NCI-H69 (cell line): Measurements from ENCODE around the gene CDKN2AIP.
A peak's percentile ranks its signal among the peaks of the same experiment; 100 is the strongest.

Experiments used
- DNase-seq: peaks from one replicate; lab custom pipeline; 2025; lab: John Stamatoyannopoulos, UW

CDKN2AIP gene, protein sequence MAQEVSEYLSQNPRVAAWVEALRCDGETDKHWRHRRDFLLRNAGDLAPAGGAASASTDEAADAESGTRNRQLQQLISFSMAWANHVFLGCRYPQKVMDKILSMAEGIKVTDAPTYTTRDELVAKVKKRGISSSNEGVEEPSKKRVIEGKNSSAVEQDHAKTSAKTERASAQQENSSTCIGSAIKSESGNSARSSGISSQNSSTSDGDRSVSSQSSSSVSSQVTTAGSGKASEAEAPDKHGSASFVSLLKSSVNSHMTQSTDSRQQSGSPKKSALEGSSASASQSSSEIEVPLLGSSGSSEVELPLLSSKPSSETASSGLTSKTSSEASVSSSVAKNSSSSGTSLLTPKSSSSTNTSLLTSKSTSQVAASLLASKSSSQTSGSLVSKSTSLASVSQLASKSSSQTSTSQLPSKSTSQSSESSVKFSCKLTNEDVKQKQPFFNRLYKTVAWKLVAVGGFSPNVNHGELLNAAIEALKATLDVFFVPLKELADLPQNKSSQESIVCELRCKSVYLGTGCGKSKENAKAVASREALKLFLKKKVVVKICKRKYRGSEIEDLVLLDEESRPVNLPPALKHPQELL

DNA sequence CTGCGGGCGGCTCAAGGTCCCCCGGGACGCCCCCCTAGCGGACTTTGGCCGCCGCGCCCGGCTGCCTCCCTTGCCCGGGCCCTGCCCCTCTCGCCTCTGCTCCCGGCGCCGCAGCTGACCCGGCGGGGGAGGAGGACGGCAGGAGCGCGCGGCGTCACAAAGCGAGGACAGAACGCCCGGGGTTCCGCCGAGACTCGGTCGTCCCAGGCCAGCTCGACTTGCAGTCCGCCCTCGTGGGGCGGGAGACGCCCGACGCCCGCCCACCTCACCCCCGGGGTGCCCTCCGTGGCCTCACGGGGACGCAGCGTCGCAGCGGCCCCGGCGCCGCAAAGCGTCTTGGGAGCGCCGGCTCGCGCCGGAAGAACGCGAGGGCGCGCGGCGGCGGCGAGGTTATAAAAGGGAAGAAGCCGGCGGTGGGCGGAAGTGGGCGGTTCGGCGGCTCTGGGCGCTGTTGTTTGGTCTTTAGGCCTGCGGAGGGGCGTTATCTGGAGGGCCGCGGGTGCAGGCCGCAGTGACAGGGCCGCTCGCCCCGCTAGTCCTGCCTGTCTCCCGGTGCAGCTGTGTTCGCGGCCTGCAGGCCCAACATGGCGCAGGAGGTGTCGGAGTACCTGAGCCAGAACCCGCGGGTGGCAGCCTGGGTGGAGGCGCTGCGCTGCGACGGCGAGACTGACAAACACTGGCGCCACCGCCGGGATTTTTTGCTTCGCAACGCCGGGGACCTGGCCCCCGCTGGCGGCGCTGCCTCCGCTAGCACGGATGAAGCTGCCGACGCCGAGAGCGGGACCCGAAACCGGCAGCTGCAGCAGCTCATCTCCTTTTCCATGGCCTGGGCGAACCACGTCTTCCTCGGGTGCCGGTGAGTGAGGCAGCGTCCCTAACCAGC, at the start of gene CDKN2AIP:
Gene CDKN2AIP, plus strand, starts transcription at position 423 of the 883 bp plus-strand sequence. Its CDS starts 162 bp downstream, at position 585.
- DNase-seq, result peak; percentile 95

DNA sequence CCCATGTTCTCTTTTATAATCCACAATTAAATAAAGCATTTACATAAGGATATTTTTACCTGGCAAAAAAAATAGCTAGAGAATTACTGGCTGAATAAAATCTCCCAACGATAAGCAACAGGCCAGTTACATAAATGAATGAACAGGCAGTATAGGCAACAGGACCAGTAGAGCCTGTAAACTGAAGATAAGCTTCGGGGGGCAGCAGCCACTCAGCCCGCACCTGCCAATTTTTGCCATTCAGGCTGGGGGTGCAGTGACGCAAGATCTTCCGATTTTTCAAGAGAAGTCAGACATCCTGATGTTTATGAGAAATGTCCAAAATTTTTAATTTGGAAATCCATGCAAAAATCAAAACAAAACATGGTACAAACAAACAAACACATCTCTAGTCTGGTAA, 49.0 kb upstream of the CDKN2AIP start:
- DNase-seq, result no peak

DNA sequence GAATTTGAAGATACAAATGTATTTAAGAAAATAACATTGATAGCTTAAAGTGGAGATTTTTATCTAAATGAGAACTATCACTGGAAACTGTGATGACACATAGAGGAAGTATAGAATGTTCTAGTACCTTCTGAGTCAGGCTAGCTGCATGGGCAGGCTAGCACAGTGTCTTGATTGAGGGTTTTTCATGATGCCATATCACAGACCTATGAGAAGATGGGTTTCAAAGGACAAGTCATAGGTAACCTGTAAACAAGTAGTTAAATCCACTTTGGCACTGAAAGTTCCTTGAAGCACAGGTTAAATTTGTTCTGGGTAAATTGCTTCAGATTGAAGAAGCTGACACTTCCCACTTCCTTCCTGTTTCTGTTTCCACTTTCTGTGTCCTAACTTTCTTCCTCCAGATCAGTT, 48.2 kb upstream of the CDKN2AIP start:
- no peak for DNase-seq

DNA sequence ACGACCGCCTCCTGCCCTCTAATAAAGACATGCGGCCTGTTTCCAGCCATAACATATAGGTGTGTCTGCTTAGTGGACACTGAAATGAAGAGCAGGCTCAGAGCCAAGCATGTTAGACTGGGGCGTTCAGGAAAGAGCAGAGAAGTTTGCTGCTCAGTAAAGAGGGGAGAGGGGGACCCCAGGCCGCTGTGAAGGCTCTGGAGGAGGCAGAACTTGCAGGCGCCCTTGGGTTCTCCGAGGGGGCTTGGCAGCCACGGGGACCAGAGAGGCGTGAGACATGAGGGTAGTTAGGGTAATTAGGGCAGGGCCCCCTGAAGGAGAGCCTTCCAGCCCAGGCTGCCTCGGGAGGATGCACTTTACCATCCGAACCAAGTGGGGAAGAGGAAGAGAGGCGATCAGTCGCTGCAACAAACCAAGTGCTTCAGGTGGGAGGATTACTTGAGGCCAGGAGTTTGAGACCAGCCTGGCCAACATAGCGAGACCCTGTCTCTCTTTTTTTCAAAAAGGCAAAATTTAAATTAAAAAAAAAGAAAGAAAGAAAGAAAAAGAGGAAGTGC, 46.6 kb upstream of the CDKN2AIP start:
- DNase-seq, result peak; percentile 14

DNA sequence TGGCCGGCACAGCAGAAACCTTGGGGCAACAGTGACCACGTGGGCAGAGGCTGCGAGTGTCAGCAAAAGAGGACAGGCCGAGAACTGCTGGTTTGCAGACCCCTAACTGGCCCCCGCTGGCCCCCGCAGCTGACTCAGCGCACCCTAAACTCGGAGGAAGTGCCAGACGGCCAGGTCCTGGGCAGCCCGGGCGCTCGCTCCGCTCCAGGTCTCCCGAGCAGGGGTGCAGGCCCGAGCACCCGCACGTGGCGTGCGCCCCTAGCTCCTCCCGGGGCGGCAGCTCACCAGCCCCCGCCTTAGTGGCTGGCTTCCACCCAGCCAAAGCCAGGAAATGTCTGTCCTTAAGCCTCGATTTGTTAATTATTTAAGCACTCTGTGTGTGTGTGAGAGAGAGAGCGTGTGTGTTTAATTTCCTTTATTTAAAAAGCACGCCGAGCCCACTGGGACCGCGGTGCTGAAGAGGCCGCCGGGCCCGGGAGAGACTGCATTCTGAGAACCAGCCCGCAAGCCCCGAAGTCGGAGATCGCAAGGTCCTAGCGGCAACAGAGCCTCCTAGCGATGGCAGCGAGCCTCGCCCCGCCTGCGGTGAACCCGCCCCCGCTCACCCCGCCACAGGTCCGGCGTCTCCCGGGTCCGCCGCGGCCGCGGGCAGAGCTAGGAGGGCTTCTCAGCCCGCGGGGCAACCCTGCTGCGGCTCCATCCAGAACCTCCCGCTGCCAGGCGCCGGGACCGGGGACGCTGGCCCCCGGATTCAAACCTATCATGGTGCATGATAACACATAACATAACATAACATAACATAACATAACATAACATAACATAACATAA, 45.9 kb upstream of the CDKN2AIP start:
- peak; percentile 78 for DNase-seq

DNA sequence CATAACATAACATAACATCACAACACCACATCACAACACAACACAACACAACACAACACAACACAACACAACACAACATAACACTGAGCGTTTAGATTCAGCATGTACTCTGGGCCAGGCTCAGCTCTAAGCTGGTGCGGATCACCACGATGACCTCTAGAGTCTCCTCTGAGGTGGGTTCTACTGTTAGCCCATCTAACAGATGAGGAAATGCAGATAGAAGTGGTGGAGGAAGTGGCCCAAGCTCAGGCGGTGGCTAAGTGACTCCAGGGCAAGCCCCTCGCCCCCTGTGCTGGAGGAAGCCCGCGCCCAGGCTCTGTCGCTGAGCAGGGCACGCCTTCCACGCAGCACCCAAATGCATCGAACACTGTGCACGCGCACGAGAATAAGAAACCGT, 45.3 kb upstream of the CDKN2AIP start:
- no peak for DNase-seq

DNA sequence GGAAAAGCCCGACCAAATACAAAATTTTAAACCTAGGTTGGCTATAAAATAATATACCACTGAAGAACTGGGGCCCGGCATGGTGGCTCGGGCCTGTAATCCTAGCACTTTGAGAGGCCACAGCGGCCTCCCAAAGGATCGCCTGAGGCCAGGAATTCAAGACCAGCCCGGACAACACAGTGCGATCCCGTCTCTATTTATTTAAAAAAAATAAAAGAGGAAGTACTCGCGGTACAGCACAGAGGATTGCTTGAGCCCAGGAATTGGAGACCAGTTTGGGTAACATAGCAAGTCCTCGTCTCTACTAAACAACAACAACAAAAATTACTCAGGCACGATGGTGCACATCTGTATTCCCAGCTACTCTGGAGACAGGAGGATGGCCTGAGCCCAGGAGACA, 44.8 kb upstream of the CDKN2AIP start:
- DNase-seq, result no peak

DNA sequence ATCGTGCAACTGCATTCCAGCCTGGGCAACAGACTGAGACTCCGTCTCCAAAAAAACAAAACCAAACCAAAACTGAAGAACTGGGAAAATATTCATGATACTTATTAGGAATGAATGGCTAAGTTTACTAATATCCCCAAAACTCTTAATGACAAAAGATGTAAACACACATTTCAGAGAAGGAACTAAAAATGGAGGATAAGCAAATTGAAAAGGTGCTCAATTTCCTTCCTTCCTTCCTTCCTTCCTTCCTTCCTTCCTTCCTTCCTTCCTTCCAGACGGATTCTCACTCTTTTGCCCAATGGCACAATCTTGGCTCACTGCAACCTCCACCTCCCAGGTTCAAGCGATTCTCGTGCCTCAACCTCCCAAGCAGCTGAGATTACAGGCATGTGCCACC, 44.4 kb upstream of the CDKN2AIP start:
- DNase-seq, result no peak

DNA sequence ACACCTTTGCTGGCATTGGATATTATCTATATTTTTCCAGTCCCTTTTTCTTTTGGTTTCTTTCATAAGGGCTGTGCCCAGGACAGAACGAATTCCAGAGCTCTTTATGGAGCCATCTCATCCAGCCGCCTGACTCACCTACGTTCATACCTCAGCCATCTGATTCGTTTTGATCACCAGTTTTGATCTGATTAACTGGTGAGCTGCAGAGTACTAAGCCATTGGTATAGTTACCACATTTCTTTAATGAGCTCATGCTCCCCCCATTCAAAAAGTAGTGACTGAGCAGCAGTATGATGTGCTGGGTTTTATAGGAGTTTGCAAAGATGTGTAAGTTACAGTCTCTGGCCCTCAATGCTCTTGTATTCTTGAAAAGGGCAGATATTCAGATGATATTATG, 43.0 kb upstream of the CDKN2AIP start:
- DNase-seq, result no peak

DNA sequence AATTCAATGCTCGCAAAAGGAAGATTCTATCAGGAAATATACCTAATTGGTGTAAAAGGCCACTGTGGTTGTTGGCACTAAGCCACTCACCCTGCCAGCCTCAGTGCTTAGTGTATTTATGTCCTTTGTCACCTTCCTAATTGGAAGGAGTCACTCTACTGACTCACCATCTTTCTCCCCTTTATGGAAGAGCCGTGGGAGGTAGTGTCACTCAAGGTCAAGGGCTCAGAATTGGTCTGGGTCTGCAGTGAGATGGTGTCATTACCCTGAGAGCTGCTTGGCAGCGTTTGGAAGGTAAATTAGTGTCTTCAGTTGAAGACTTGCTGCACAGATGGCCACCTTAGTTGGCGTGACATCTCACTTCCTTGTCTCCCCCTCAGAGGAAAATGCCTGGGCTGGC, 41.7 kb upstream of the CDKN2AIP start:
- peak; percentile 79 for DNase-seq

DNA sequence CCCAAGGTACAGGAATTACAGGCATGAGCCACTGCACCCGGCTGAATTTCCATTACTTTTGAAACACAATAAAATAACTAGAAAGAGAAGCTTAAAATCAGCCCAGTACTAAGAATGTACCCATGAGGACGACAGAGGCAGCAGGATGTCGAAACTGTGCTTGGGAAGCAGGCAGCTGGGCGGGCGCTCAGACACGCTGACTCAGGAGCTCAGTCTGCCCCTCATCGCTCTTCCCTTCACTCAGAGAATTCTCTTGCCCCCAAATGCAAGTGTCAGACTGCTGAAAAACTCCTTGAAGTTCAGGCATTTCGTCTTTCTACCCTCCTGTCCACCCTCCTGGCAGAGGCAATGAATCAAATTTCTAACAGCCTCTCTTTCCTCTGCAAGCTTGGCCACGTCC, 41.0 kb upstream of the CDKN2AIP start:
- no peak for DNase-seq

DNA sequence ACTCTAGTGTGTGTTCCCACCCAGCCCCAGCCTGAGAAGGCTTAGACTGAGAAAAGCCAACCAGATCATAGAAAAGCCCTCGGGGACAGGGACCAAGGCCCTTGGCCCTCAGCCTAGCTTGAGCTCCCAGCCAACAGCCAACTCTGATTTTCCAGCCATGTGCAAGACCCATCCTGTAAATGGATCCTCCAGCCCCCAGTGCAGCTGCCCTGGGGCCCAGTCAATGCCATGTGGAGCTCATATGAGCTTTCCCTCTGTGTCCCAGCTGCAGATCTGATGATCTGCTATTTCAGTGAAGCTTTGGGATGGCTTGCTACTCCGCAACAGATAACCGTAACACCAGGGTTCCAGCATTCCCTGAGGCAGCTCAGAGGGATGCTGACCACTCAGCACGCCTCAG, 40.5 kb upstream of the CDKN2AIP start:
- DNase-seq, result no peak

DNA sequence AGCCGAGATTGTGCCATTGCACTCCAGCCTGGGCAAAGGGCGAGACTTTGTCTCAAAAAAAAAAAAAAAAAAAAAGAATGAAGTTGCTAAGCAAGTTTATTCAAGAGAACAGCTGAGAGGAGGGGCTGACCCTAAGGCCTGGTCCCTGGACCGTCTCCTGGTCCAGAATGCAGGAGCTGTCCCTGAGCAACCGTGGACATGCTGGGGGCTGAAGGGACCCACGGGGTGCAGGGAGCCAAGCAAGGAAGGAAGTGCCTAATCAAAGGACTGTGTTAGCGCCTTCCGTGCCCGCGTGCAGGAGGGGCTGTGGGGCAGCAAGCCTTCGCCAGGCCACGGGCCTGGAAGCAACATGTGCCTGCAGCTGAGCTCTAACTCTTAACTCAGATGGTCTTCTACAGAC, 39.1 kb upstream of the CDKN2AIP start:
- no peak for DNase-seq

DNA sequence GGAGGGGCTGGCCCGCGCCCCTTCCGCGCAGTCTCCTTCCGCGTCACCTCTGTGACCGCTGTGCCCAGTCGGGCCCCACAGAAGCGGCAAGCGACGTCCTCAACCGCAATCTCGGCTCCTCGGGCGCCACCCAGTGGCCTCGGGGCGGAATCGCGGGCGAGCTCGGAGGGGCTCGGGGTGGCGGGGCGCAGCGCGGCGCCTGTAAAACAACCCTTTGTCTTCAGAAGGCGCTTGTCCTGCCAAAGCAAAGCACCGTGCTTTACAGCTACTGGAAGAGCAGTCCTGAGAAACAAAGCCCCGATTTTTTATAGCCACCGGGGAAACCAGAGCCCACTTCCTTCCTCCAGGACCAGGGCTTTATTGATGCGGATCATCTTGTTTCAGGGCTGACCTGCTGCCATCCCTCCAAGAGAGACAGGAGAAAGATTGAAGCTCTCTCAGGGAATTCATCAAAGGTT, 37.3 kb upstream of the CDKN2AIP start:
- DNase-seq, result peak; percentile 86

DNA sequence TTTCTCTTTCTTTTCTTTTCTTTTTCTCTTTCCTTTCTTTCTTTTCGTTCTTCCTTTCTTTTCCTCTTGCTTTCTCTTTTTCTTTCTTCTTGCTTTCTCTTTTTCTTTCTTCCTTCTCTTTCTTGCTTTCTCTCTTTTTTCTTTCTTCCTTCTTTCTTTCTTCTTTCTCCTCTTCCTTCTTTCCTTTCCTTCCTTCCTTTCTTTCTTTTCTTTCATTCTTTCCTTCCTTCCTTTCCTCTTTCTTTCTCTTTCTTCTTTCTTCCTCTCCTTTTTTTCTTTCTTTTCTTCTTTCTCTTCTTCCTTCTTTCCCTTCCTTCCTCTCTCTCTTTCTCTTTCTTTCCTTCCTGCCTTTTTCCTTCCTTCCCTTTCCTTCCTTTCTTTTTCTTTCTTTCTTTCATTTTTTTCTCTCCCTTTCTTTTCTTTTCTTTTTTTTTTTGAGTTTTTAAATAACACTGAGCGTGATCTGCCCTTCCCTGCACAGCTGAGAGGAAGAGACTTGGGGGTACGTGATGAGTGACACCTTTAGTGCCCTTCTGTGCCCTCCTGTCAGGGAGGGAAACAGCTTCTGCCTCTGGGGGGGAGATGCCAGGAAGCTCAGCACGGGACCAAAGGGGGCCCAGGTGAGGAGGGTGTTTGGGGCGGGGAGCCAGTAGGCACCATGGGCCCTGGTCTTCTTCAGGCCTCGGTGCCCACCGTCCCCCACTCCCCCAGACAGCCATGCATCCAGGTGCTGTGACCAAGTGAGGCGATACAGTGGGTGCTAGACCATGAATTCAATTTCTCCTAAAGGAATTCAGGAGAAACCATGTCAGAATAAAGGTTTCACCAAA, 36.6 kb upstream of the CDKN2AIP start:
- DNase-seq, result peak; percentile 9

DNA sequence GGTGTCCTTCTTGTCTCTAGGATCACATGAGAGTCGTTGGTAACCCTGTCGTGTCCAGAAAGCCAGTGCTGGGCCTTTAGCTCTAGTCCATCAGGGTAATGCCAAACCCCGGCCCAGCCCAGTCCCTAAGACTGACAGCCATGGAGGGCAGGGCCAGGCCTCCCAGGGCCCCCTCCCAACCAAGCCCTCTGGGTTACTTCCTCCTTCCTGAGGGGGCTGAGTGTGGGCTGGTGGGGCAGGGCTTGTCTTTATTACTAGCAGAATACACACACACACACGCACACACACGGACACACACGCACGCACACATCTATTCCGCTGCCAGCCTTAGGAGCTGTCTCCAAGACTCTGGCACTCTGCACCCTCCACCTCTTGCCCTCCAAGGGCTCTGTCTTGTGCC, 35.6 kb upstream of the CDKN2AIP start:
- DNase-seq, result peak; percentile 10

DNA sequence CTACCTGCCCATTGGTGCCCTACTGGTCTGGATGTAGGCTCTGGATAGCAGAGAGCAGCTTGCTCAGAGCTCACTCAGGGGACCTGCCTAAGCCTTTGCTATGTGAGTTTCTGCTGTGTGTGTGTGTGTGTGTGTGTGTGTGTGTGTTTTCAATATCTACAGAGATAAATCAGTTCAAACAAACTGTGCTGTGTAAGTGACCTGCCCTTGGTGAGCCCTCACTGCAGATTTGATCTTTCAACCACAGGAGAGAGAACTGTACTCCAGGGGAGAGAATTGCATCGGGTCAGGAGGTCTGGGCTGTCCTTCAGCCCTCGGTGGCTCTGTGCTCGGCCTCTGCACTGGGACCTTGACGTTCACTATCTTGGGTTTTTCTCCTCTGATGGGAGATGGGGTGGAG, 35.0 kb upstream of the CDKN2AIP start:
- no peak for DNase-seq

DNA sequence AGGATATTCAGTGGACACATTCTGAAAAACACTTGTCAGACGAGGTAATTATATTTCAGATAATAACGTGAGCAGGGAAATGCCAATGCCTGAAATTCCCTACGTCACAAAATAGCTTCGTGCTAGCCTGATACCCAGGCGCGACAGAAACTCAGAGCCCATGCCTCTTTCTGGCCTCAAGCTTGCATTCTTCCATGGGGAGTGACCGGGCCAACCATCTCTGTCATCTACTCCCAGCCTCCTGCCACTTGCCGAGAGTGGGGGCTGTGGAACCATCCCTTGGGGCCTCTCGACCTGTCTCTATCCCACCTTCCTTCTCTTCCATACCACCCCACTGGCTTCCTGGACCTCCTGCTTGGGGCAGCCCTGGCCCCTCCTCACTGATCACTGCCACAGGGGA, 34.5 kb upstream of the CDKN2AIP start:
- DNase-seq, result no peak

DNA sequence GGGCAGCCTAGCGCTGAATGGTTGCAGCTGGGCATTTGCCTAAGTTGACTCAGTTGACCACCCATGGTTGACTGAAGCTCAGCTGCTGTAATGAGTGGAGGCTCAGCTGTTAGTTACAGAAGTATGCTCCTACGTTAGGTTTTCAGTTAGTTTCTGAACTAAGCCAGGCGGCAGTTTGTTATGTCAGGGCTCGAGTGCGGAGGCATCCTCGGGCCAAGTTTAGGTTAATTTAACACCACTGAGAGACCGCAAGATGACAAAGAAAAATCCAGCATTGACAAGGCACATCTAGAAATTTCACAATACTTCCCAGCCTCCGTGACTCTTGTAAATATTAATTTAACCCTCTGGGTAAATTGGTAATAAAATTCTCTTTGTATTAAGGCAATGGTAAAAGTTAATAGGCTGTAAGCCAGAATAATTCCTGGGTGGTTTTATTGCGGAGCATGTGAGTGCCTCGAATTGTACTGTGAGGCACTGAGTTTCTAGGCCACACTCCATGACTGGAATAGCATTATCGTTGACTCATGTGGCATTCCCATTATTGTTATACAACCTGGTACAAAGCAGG, 33.1 kb upstream of the CDKN2AIP start:
- no peak for DNase-seq

DNA sequence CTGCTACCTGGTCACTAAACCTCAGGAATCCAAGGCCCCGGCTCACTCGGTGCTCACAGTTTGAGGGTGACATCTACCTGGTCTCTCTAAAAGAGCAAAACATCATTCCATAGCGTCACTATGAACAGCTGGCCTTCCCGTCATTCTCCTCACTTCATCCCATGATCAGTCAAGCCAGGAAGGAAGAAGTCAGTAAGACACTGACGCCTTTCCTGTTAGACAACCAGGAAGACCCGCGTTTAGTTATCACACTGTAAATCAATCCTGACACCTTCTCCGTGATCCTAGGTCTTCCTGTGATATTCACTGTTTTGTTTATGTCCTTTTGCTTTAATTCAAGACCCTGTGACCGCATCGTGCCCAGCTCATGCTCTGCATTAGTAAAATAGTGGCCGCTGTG, 31.6 kb upstream of the CDKN2AIP start:
- DNase-seq, result no peak
